H9 (cell line): ENCODE measurements around the gene ATRX. TPM values are rescaled to one million over a fixed set of nuclear protein-coding genes. Genes with fewer than 3 reads are reported as not detected.

Experiments
- DNase-seq: peaks from one replicate; pipeline ENCODE4 v3.0.0-alpha.2; 2017
- H2AFZ ChIP-seq: one replicate; pipeline ENCODE4 v1.6.1; 2013; ENCODE audit warnings: mild to moderate bottlenecking, low read length, control low read depth, moderate library complexity
- H2AK5ac ChIP-seq: 2 replicates; pipeline ENCODE4 v1.6.1; 2013; ENCODE audit warnings: low read length, control low read depth, mixed read lengths; ENCODE audit not compliant: insufficient read length
- H2BK120ac ChIP-seq: one replicate; pipeline ENCODE4 v1.6.1; 2013; ENCODE audit warnings: low read depth, mild to moderate bottlenecking, low read length, control low read depth, inconsistent platforms; ENCODE audit not compliant: poor library complexity, severe bottlenecking
- H2BK12ac ChIP-seq: 2 replicates; pipeline ENCODE4 v1.6.1; 2013; ENCODE audit warnings: low read length, control low read depth, mixed read lengths, low read depth; ENCODE audit not compliant: insufficient read length
- H2BK15ac ChIP-seq: 2 replicates; pipeline ENCODE4 v1.6.1; 2013; ENCODE audit warnings: low read depth, low read length, control low read depth
- H2BK20ac ChIP-seq: one replicate; pipeline ENCODE4 v1.6.1; 2013; ENCODE audit warnings: low read depth, mild to moderate bottlenecking, low read length, control low read depth, inconsistent platforms; ENCODE audit not compliant: poor library complexity, severe bottlenecking
- H2BK5ac ChIP-seq: 2 replicates; pipeline ENCODE4 v1.6.1; 2013; ENCODE audit warnings: low read length, control low read depth, mixed read lengths; ENCODE audit not compliant: insufficient read length
- H3K14ac ChIP-seq: 2 replicates; pipeline ENCODE4 v1.6.1; 2013; ENCODE audit warnings: low read length, control low read depth; ENCODE audit not compliant: insufficient read depth
- H3K18ac ChIP-seq: 2 replicates; pipeline ENCODE4 v1.6.1; 2013; ENCODE audit warnings: low read depth, mild to moderate bottlenecking, mixed read lengths, low read length, control low read depth; ENCODE audit not compliant: insufficient read length
- H3K23ac ChIP-seq: 2 replicates; pipeline ENCODE4 v1.6.1; 2013; ENCODE audit warnings: low read length, control low read depth, mixed read lengths, low read depth; ENCODE audit not compliant: insufficient read length
- H3K23me2 ChIP-seq: 2 replicates; pipeline ENCODE4 v1.6.1; 2013; ENCODE audit warnings: low read depth, mild to moderate bottlenecking, mixed read lengths, low read length, control low read depth; ENCODE audit not compliant: insufficient read length, poor library complexity, severe bottlenecking
- H3K27ac ChIP-seq: 2 replicates; pipeline ENCODE4 v1.5.1; 2013; ENCODE audit warnings: low read length, control low read depth, mixed read lengths, low read depth; ENCODE audit not compliant: insufficient read length
- H3K27me3 ChIP-seq: 2 replicates; pipeline ENCODE4 v1.6.1; 2013; ENCODE audit warnings: low read length, control low read depth, inconsistent platforms; ENCODE audit not compliant: insufficient read depth
- H3K4ac ChIP-seq: 2 replicates; pipeline ENCODE4 v1.6.1; 2013; ENCODE audit warnings: low read depth, mild to moderate bottlenecking, control low read depth, inconsistent platforms, low read length, moderate library complexity
- H3K4me1 ChIP-seq: 2 replicates; pipeline ENCODE4 v1.6.1; 2013; ENCODE audit warnings: low read length, control low read depth, inconsistent platforms; ENCODE audit not compliant: insufficient read depth
- H3K4me2 ChIP-seq: 2 replicates; pipeline ENCODE4 v1.6.1; 2013; ENCODE audit warnings: low read length, control low read depth, mixed read lengths; ENCODE audit not compliant: insufficient read length, insufficient read depth
- H3K56ac ChIP-seq: 2 replicates; pipeline ENCODE4 v1.6.1; 2013; ENCODE audit warnings: low read depth, mild to moderate bottlenecking, mixed read lengths, low read length, control low read depth; ENCODE audit not compliant: insufficient read length
- H3K79me1 ChIP-seq: 2 replicates; pipeline ENCODE4 v1.6.1; 2013; ENCODE audit warnings: low read depth, mild to moderate bottlenecking, moderate library complexity, low read length, control low read depth, inconsistent platforms; ENCODE audit not compliant: insufficient read depth, poor library complexity, severe bottlenecking
- H3K79me2 ChIP-seq: 2 replicates; pipeline ENCODE4 v1.6.1; 2013; ENCODE audit warnings: low read length, control low read depth, inconsistent platforms; ENCODE audit not compliant: insufficient read depth
- H3K9ac ChIP-seq: 2 replicates; pipeline ENCODE4 v1.6.1; 2013; ENCODE audit warnings: low read length, control low read depth, mixed read lengths; ENCODE audit not compliant: insufficient read length; ENCODE audit errors: extremely low read depth
- H3K9me3 ChIP-seq: one replicate; pipeline ENCODE4 v1.6.1; 2013; ENCODE audit warnings: low read depth, low read length, inconsistent platforms; ENCODE audit not compliant: control insufficient read depth
- H3T11ph ChIP-seq: one replicate; pipeline ENCODE4 v1.6.1; 2013; ENCODE audit warnings: mild to moderate bottlenecking, low read length, control low read depth, inconsistent platforms
- H4K20me1 ChIP-seq: one replicate; pipeline ENCODE4 v1.6.1; 2013; ENCODE audit not compliant: control insufficient read depth, insufficient read length, insufficient read depth
- H4K5ac ChIP-seq: 2 replicates; pipeline ENCODE4 v1.6.1; 2013; ENCODE audit warnings: low read depth, mild to moderate bottlenecking, mixed read lengths, low read length, control low read depth; ENCODE audit not compliant: insufficient read length
- H4K8ac ChIP-seq: replicated peaks from 2 replicates; pipeline ENCODE4 v1.6.1; 2013; ENCODE audit warnings: low read length, control low read depth, mixed read lengths, low read depth; ENCODE audit not compliant: insufficient read length
- H4K91ac ChIP-seq: 2 replicates; pipeline ENCODE4 v1.6.1; 2013; ENCODE audit warnings: low read depth, mild to moderate bottlenecking, moderate library complexity, mixed read lengths, low read length, control low read depth; ENCODE audit not compliant: insufficient read length
- H3K27ac Mint-ChIP-seq, 3 experiments: 2 replicates in 2 of 3; 3 replicates in 1 of 3; pipeline ENCODE4 v1.8.0; 2020 to 2021; ENCODE audit warnings: mixed read lengths in 3 of 3, mild to moderate bottlenecking in 1 of 3, moderate library complexity in 1 of 3
- H3K27me3 Mint-ChIP-seq: 2 replicates; pipeline ENCODE4 v1.8.0; 2021; ENCODE audit warnings: low read depth, mild to moderate bottlenecking, moderate library complexity, mixed read lengths
- H3K36me3 Mint-ChIP-seq, 3 experiments: 2 replicates in 2 of 3; 3 replicates in 1 of 3; pipeline ENCODE4 v1.8.0; 2020 to 2021; ENCODE audit warnings: low read depth in 3 of 3, mixed read lengths in 3 of 3; ENCODE audit not compliant: insufficient read depth in 1 of 3
- H3K4me1 Mint-ChIP-seq, 2 experiments: 2 replicates each; pipeline ENCODE4 v1.8.0; 2020; ENCODE audit warnings: mixed read lengths in 2 of 2
- H3K4me3 Mint-ChIP-seq, 2 experiments: 2 replicates in 1 of 2; 3 replicates in 1 of 2; pipeline ENCODE4 v1.8.0; 2020 to 2021; ENCODE audit warnings: mild to moderate bottlenecking in 2 of 2, mixed read lengths in 2 of 2, moderate library complexity in 1 of 2
- H3K9me3 Mint-ChIP-seq, 2 experiments: 2 replicates in 1 of 2; 3 replicates in 1 of 2; pipeline ENCODE4 v1.8.0; 2020; ENCODE audit warnings: mild to moderate bottlenecking in 2 of 2, mixed read lengths in 2 of 2, moderate library complexity in 1 of 2
- CTCF ChIP-seq: fragments of 200-600 bp; sonication (generic); conservative IDR thresholded peaks from 3 replicates; pipeline ENCODE4 v1.8.0; 2021; ENCODE audit warnings: antibody characterized with exemption, mild to moderate bottlenecking
- total RNA-seq: library from RNA; stranded (reverse); gene quantifications from 2 replicates; pipeline ENCODE4 v1.2.1, GENCODE V29; 2021

Gene ATRX
- total RNA-seq, 1 experiment from 2014 or later: 76.0 TPM

GRCh38 chrX:77694491-77694890 lies 91.5 kb downstream of the ATRX start:
- Histone ChIP-seq H3T11ph (no peak overlapping the region), H2AFZ (no peak overlapping the region), H2BK15ac (no peak overlapping the region), H3K4ac (no peak overlapping the region), H4K8ac (no peak overlapping the region), H3K79me1 (no peaks in the 10 kb centered on the region), H3K4me2 (no peak overlapping the region), H3K18ac (no peak overlapping the region), H3K79me2 (no peaks in the 10 kb centered on the region), H3K56ac (no peak overlapping the region), H2AK5ac (no peak overlapping the region), H3K27me3 (no peaks in the 10 kb centered on the region), H3K27ac (no peak overlapping the region), H2BK120ac (no peak overlapping the region), H2BK5ac (no peak overlapping the region), H3K23ac (no peak overlapping the region), H4K91ac (no peak overlapping the region), H3K14ac (no peak overlapping the region), H3K9me3 (peaks cover 3% of the 10 kb centered on the region), H2BK12ac (no peak overlapping the region), H3K23me2 (no peaks in the 10 kb centered on the region), H4K20me1 (no peaks in the 10 kb centered on the region), H4K5ac (no peak overlapping the region), H3K9ac (no peak overlapping the region), H2BK20ac (no peak overlapping the region), H3K4me1 (no peaks in the 10 kb centered on the region)
- no peaks in the 10 kb centered on the region for H3K4me1 Mint-ChIP-seq
- no peak overlapping the region for H3K27ac Mint-ChIP-seq
- H3K9me3 Mint-ChIP-seq: peaks cover 41 to 45% of the 10 kb centered on the region in 2 experiments
- no peak overlapping the region for H3K4me3 Mint-ChIP-seq
- H3K27me3 Mint-ChIP-seq: no peaks in the 10 kb centered on the region
- no peak for TF ChIP-seq CTCF
- no peak for DNase-seq
- peaks cover 10 to 36% (median 27%) of the 10 kb centered on the region in 3 experiments for H3K36me3 Mint-ChIP-seq
